ENCODE measurements around the gene CCDC154.
A peak's percentile ranks its signal among the peaks of the same experiment; 100 is the strongest.
"Not testable (repeated sequence)": the region's sequence is repeated elsewhere in the genome, so short reads cannot be mapped to it uniquely, and the experiment has no call there.

Gene CCDC154

GRCh38 chr16:1443980-1444729 is at the start of gene CCDC154:
Gene CCDC154 (minus strand): TSS chr16:1444556. CDS start chr16:1444322, 234 bp downstream.
- DNase-seq (ENCODE audit: low read depth, low spot score): no peak

GRCh38 chr16:1493746-1494094 is 49.4 kb upstream of the CCDC154 start:
- no peak for DNase-seq (ENCODE audit: low read depth, low spot score)

- DNase-seq (ENCODE audit: low read depth, low spot score): peak; percentile 57
Observed at GRCh38 chr16:1492923-1493745, 48.8 kb upstream of the CCDC154 start, which contains the start of gene TELO2. Gene TELO2 (plus strand): TSS chr16:1493360. CDS start chr16:1494282, 922 bp downstream.

- no peak for DNase-seq (ENCODE audit: low read depth, low spot score)
Observed at GRCh38 chr16:1492082-1492922, 47.9 kb upstream of the CCDC154 start.

GRCh38 chr16:1491327-1491726 is 47.0 kb upstream of the CCDC154 start:
- DNase-seq (ENCODE audit: low read depth, low spot score): no peak

GRCh38 chr16:1489077-1489476 is 44.7 kb upstream of the CCDC154 start:
- no peak for DNase-seq (ENCODE audit: low read depth, low spot score)

- DNase-seq (ENCODE audit: low read depth, low spot score): no peak
Observed at GRCh38 chr16:1488619-1489018, 44.3 kb upstream of the CCDC154 start, which contains the start of gene PTX4. Gene PTX4 (minus strand): TSS chr16:1488944. CDS start chr16:1488909, 35 bp downstream.

GRCh38 chr16:1488054-1488601 is 43.8 kb upstream of the CCDC154 start:
- no peak for DNase-seq (ENCODE audit: low read depth, low spot score)

- DNase-seq (ENCODE audit: low read depth, low spot score): no peak
Observed at GRCh38 chr16:1487395-1488053, 43.2 kb upstream of the CCDC154 start.

- no peak for DNase-seq (ENCODE audit: low read depth, low spot score)
Observed at GRCh38 chr16:1486551-1487390, 42.4 kb upstream of the CCDC154 start.

GRCh38 chr16:1485847-1486496 is 41.6 kb upstream of the CCDC154 start:
- DNase-seq (ENCODE audit: low read depth, low spot score): no peak

GRCh38 chr16:1481906-1482835 is 37.8 kb upstream of the CCDC154 start:
- no peak for DNase-seq (ENCODE audit: low read depth, low spot score)

- not testable (repeated sequence) for DNase-seq (ENCODE audit: low read depth, low spot score)
Observed at GRCh38 chr16:1478937-1479336, 34.6 kb upstream of the CCDC154 start.

GRCh38 chr16:1477033-1477432 is 32.7 kb upstream of the CCDC154 start:
- no peak for DNase-seq (ENCODE audit: low read depth, low spot score)

GRCh38 chr16:1475552-1476114 is 31.3 kb upstream of the CCDC154 start:
- DNase-seq (ENCODE audit: low read depth, low spot score): no peak

GRCh38 chr16:1474796-1475551 is 30.6 kb upstream of the CCDC154 start, which contains the start of gene CLCN7:
Gene CLCN7 (minus strand): TSS chr16:1475028. CDS start chr16:1474974, 54 bp downstream.
- DNase-seq (ENCODE audit: low read depth, low spot score): peak; percentile 73
